HepG2 (cell line): ENCODE data around the gene RHD. TPM values are rescaled to one million over a fixed set of nuclear protein-coding genes. Genes with fewer than 3 reads are reported as not detected.
"Not testable (repeated sequence)": the region's sequence is repeated elsewhere in the genome, so short reads cannot be mapped to it uniquely, and the experiment has no call there.

Source experiments
- ATAC-seq: fragments of 200-7000 bp; cut with Tn5 transposase; 3 replicates; pipeline ENCODE4 v1.9.1; 2020; ENCODE audit warnings: mild to moderate bottlenecking, moderate library complexity
- BruUV-seq: library from RNA; stranded (reverse); fragments of 400-500 nt; replicated peaks from 2 replicates; lab custom pipeline; 2021; lab: Mats Ljungman, UMichigan
- CTCF ChIA-PET: fragments of 300-600 bp; formaldehyde crosslinking; extraction: SDS; loops from one replicate; lab custom pipeline; 2021; ENCODE audit warnings: low total read pairs, inconsistent platforms, low intra/inter-chr PET ratio; lab: Yijun Ruan, JAX
- POLR2A ChIA-PET: fragments of 350-600 bp; sonication (Branson Sonifier 250); formaldehyde crosslinking; loops from one replicate; lab custom pipeline; 2020; ENCODE audit warnings: antibody characterized with exemption, inconsistent platforms; lab: Yijun Ruan, JAX
- DNase-seq: peaks from one replicate; pipeline ENCODE4 v3.0.0-alpha.2; 2015; ENCODE audit warnings: low spot score
- FAIRE-seq: peaks from 3 replicates; lab custom pipeline; 2011; peaks lifted over from hg19 to GRCh38; lab: Jason Lieb, UNC
- H2AFZ ChIP-seq: one replicate; pipeline ENCODE4 v1.6.1; 2011; ENCODE audit warnings: low read length, inconsistent platforms
- H3K27ac ChIP-seq: fragments of 300-600 bp; 3 replicates; pipeline ENCODE4 v1.8.0; 2011; ENCODE audit warnings: mixed run types, mild to moderate bottlenecking, mixed read lengths, low read length, inconsistent platforms; ENCODE audit not compliant: insufficient read depth; ENCODE audit errors: extremely low read length
- H3K27me3 ChIP-seq, 2 experiments: fragments of 200-600 bp in 1 of 2; 2 replicates in 1 of 2; 3 replicates in 1 of 2; pipeline versions ENCODE4 v1.6.0 to v1.8.0; 2011; ENCODE audit warnings: low read length in 2 of 2, mild to moderate bottlenecking in 2 of 2, moderate library complexity in 2 of 2, inconsistent platforms in 1 of 2; ENCODE audit not compliant: insufficient read depth in 2 of 2, control insufficient read depth in 1 of 2
- H3K36me3 ChIP-seq, 2 experiments: fragments of 200-600 bp in 1 of 2; replicated peaks in 1 of 2; 2 replicates in 1 of 2; 3 replicates in 1 of 2; pipeline versions ENCODE4 v1.5.1 to v1.8.0; 2011; ENCODE audit warnings: low read length in 2 of 2, inconsistent platforms in 1 of 2; ENCODE audit not compliant: insufficient read depth in 2 of 2, control insufficient read depth in 1 of 2
- H3K4me1 ChIP-seq: 2 replicates; pipeline ENCODE4 v1.5.1; 2012; ENCODE audit warnings: low read length, inconsistent platforms; ENCODE audit not compliant: insufficient read depth
- H3K4me2 ChIP-seq: 2 replicates; pipeline ENCODE4 v1.6.0; 2011; ENCODE audit warnings: low read depth, low read length, inconsistent platforms
- H3K4me3 ChIP-seq, 3 experiments: fragments of 200-600 bp in 1 of 3; sonication (generic), shearing (Covaris generic) in 1 of 3; replicated peaks in 1 of 3; 2 replicates each; pipeline ENCODE4 v1.5.1; 2011 to 2016; ENCODE audit warnings: low read length in 3 of 3, inconsistent platforms in 2 of 3, low read depth in 2 of 3, mild to moderate bottlenecking in 2 of 3, control low read depth in 1 of 3, mixed read lengths in 1 of 3; ENCODE audit not compliant: insufficient read depth in 1 of 3
- H3K79me2 ChIP-seq: one replicate; pipeline ENCODE4 v1.6.1; 2011; ENCODE audit warnings: low read length, inconsistent platforms; ENCODE audit not compliant: insufficient read depth
- H3K9ac ChIP-seq: 2 replicates; pipeline ENCODE4 v1.6.0; 2011; ENCODE audit warnings: mild to moderate bottlenecking, low read depth, low read length, inconsistent platforms; ENCODE audit not compliant: insufficient read depth
- H3K9me3 ChIP-seq: 2 replicates; pipeline ENCODE4 v1.5.1; 2012; ENCODE audit warnings: mild to moderate bottlenecking, low read length
- H4K20me1 ChIP-seq: 2 replicates; pipeline ENCODE4 v1.6.0; 2011; ENCODE audit warnings: inconsistent platforms, mild to moderate bottlenecking, low read length, moderate library complexity; ENCODE audit not compliant: insufficient read depth
- POLR2A ChIP-seq, 2 experiments: IDR thresholded peaks; 2 replicates each; pipeline ENCODE4 v1.6.1; 2011; ENCODE audit warnings: low read depth in 2 of 2, low read length in 2 of 2, mild to moderate bottlenecking in 1 of 2, moderate library complexity in 1 of 2; ENCODE audit not compliant: insufficient read depth in 1 of 2
- RNF219 ChIP-seq: sonication (generic); formaldehyde crosslinking; IDR thresholded peaks from 2 replicates; pipeline ENCODE4 v1.5.0; 2020; ENCODE audit warnings: mild to moderate bottlenecking, missing genetic modification reagents
- WGBS: methylation state at CpG from one replicate; pipeline ENCODE4 v1.1.6; 2017; ENCODE audit warnings: low lambda C conversion rate; 5-methylcytosine and 5-hydroxymethylcytosine counted together
- in situ Hi-C: cut with HindIII; loops from 2 replicates; pipeline ENCODE4 v1.10.0; 2017; ENCODE audit warnings: low pct_unique_long_range_greater_than_20kb; ENCODE audit not compliant: extremely low pct_ligation_motif_present
- intact Hi-C: fragments of 100-400 bp; cut with micrococcal nuclease; formaldehyde crosslinking; loops from one replicate; pipeline ENCODE4 v1.10.0; 2022; ENCODE audit not compliant: unreplicated experiment
- polyA plus RNA-seq, 8 experiments: library from polyadenylated mRNA; depleted of rRNA in 3 of 8; stranded (reverse) in 7 of 8; unstranded in 1 of 8; fragments of >200 nt; fragmentation: Illumina TruSeq in 4 of 8; extraction: Trizol in 4 of 8; gene quantifications; 2 replicates each; pipeline versions ENCODE4 v1.2.1 to v1.2.3, GENCODE V29; 2011 to 2016; ENCODE audit warnings: low read depth in 4 of 8, missing spikeins in 1 of 8, mixed read lengths in 1 of 8; ENCODE audit not compliant: insufficient read depth in 1 of 8
- total RNA-seq, 5 experiments: library from RNA; depleted of rRNA; stranded (reverse); fragments of >200 nt; fragmentation: Illumina TruSeq; extraction: Trizol; gene quantifications; 2 replicates each; pipeline ENCODE4 v1.2.3, GENCODE V29; 2016; ENCODE audit warnings: low read depth in 1 of 5

The RHD gene
- total and polyA plus RNA-seq, 2 of the 13 experiments (the other 11 are each of a cell fraction or from before 2014, with no cell fraction given): not detected

- CTCF ChIA-PET: no interaction called here
- WGBS: 89% methylated on average over 2 of the region's 2 CpGs
- DNase-seq: no peak
- no peak for TF ChIP-seq RNF219 (CRISPR knock-in tag)
- no peak for TF ChIP-seq POLR2A (IDR thresholded peaks at IDR 0.05; ENCODE audit: insufficient read depth in 1 of 2, low read depth in 2 of 2, low read length in 2 of 2)
- no peak for FAIRE-seq
- Histone ChIP-seq H3K27ac (no peak overlapping the region), H3K9me3 (no peaks in the 10 kb centered on the region), H3K4me1 (no peaks in the 10 kb centered on the region), H3K36me3 (peaks cover 7 to 28% of the 10 kb centered on the region in 2 experiments; a peak in 4 of 5 replicates), H4K20me1 (no peaks in the 10 kb centered on the region), H3K79me2 (no peaks in the 10 kb centered on the region), H3K27me3 (no peaks in the 10 kb centered on the region), H2AFZ (no peak overlapping the region), H3K4me3 (no peak overlapping the region), H3K4me2 (no peak overlapping the region), H3K9ac (no peak overlapping the region)
- intact Hi-C loops (no loop called here), in situ Hi-C loops (no loop called here)
- POLR2A ChIA-PET: no interaction called here
- BruUV-seq: no TSS peak
- ATAC-seq: no peak
Observed at GRCh38 chr1:25361901-25362300, 89.6 kb downstream of the RHD start.

- H3K79me2 ChIP-seq, BruUV-seq, H3K4me1 ChIP-seq, ATAC-seq, in situ Hi-C loops, H3K9ac ChIP-seq, H3K4me3 ChIP-seq, H4K20me1 ChIP-seq, CTCF ChIA-PET, intact Hi-C loops, H3K4me2 ChIP-seq, FAIRE-seq, H3K9me3 ChIP-seq, DNase-seq, H2AFZ ChIP-seq, H3K27me3 ChIP-seq, H3K27ac ChIP-seq, POLR2A ChIA-PET: not testable (repeated sequence)
- peaks cover 4 to 28% of the 10 kb centered on the region in 2 experiments; a peak in 4 of 5 replicates for H3K36me3 ChIP-seq
- WGBS: no CpG with 5 or more reads among the region's 17 CpGs
Observed at GRCh38 chr1:25362634-25363559, 90.6 kb downstream of the RHD start.
